ENCODE results near the gene NTSR1. TPM values are rescaled to one million over a fixed set of nuclear protein-coding genes. Genes with fewer than 3 reads are reported as not detected.

NTSR1 gene
- total RNA-seq, 1 experiment from 2014 or later = 7.8 TPM

GRCh38 chr20:62762376-62762775, 53.7 kb downstream of the NTSR1 start:
- TF ChIP-seq EZH2 (IDR thresholded peaks at IDR 0.05; ENCODE audit: low read length, unreplicated experiment) = no peak
- no peak for TF ChIP-seq EZH2phosphoT487 (IDR thresholded peaks at IDR 0.05; ENCODE audit: borderline replicate concordance, low read length)
- no peak for TF ChIP-seq CTCF (conservative IDR thresholded peaks at IDR 0.05; ENCODE audit: low read depth, low read length)
- no peak for ATAC-seq
- no peaks in the 10 kb centered on the region for H3F3A ChIP-seq (ENCODE audit: low read length, unreplicated experiment)
- ChIA-PET CTCF (no interaction called here), POLR2A (ENCODE audit: unreplicated experiment) (no interaction called here)
- H3K36me3 ChIP-seq (ENCODE audit: low read depth, low read length) = no peaks in the 10 kb centered on the region
- intact Hi-C loops (cut with micrococcal nuclease) = no loop called here
- no peaks in the 10 kb centered on the region for H3K9me3 ChIP-seq (ENCODE audit: low read length)
- 0 out of 2 replicates have a peak, but pooled peaks cover 4% of the 10 kb centered on the region for H3K27me3 ChIP-seq (ENCODE audit: low read length)
- no TSS peak for BruUV-seq (replicated peaks)
- no peaks in the 10 kb centered on the region for H4K20me1 ChIP-seq (ENCODE audit: low read length)
- H3K27ac ChIP-seq (ENCODE audit: low read length) = no peak overlapping the region
- peaks cover 7% of the 10 kb centered on the region for H3K4me1 ChIP-seq (ENCODE audit: insufficient read depth, low read length)
- no peak overlapping the region for H3K4me3 ChIP-seq (ENCODE audit: low read length)
- H3K9me2 ChIP-seq (replicated peaks; ENCODE audit: low read length) = no peaks in the 10 kb centered on the region
- DNase-seq = no peak
- H3K4me2 ChIP-seq (ENCODE audit: low read length) = no peak overlapping the region
- no peak overlapping the region for H2AFZ ChIP-seq (ENCODE audit: low read length)
- H3K79me2 ChIP-seq (ENCODE audit: low read length) = no peaks in the 10 kb centered on the region
- no peak overlapping the region for H3K9ac ChIP-seq (ENCODE audit: low read length)

- TF ChIP-seq EZH2phosphoT487 (IDR thresholded peaks at IDR 0.05; ENCODE audit: borderline replicate concordance, low read length) (no peak), CTCF (conservative IDR thresholded peaks at IDR 0.05; ENCODE audit: low read depth, low read length) (no peak), EZH2 (IDR thresholded peaks at IDR 0.05; ENCODE audit: low read length, unreplicated experiment) (no peak)
- no peak overlapping the region for H3K4me2 ChIP-seq (ENCODE audit: low read length)
- H3K9ac ChIP-seq (ENCODE audit: low read length) = no peak overlapping the region
- no peak for DNase-seq
- ChIA-PET CTCF (no interaction called here), POLR2A (ENCODE audit: unreplicated experiment) (no interaction called here)
- no peak overlapping the region for H3K4me3 ChIP-seq (ENCODE audit: low read length)
- H3K79me2 ChIP-seq (ENCODE audit: low read length) = no peaks in the 10 kb centered on the region
- H2AFZ ChIP-seq (ENCODE audit: low read length) = no peak overlapping the region
- 0 out of 2 replicates have a peak, but pooled peaks cover 4% of the 10 kb centered on the region for H3K27me3 ChIP-seq (ENCODE audit: low read length)
- no peaks in the 10 kb centered on the region for H3K9me3 ChIP-seq (ENCODE audit: low read length)
- H3K36me3 ChIP-seq (ENCODE audit: low read depth, low read length) = no peaks in the 10 kb centered on the region
- H3K27ac ChIP-seq (ENCODE audit: low read length) = no peak overlapping the region
- H4K20me1 ChIP-seq (ENCODE audit: low read length) = no peaks in the 10 kb centered on the region
- intact Hi-C loops (cut with micrococcal nuclease) = no loop called here
- H3K9me2 ChIP-seq (replicated peaks; ENCODE audit: low read length) = no peaks in the 10 kb centered on the region
- BruUV-seq (replicated peaks) = no TSS peak
- ATAC-seq = no peak
- H3K4me1 ChIP-seq (ENCODE audit: insufficient read depth, low read length) = peaks cover 7% of the 10 kb centered on the region
- H3F3A ChIP-seq (ENCODE audit: low read length, unreplicated experiment) = no peaks in the 10 kb centered on the region
Measured at GRCh38 chr20:62762801-62763368, 54.2 kb downstream of the NTSR1 start.

GRCh38 chr20:62763404-62763803, 54.8 kb downstream of the NTSR1 start:
- DNase-seq = no peak
- no peak overlapping the region for H3K4me2 ChIP-seq (ENCODE audit: low read length)
- no peaks in the 10 kb centered on the region for H3F3A ChIP-seq (ENCODE audit: low read length, unreplicated experiment)
- intact Hi-C loops (cut with micrococcal nuclease) = no loop called here
- TF ChIP-seq EZH2 (IDR thresholded peaks at IDR 0.05; ENCODE audit: low read length, unreplicated experiment) (no peak), EZH2phosphoT487 (IDR thresholded peaks at IDR 0.05; ENCODE audit: borderline replicate concordance, low read length) (no peak), CTCF (conservative IDR thresholded peaks at IDR 0.05; ENCODE audit: low read depth, low read length) (no peak)
- ATAC-seq = no peak
- no peaks in the 10 kb centered on the region for H3K9me2 ChIP-seq (replicated peaks; ENCODE audit: low read length)
- no peak overlapping the region for H2AFZ ChIP-seq (ENCODE audit: low read length)
- ChIA-PET POLR2A (ENCODE audit: unreplicated experiment) (interaction anchor here (0.6 kb wide), 1 partner anchor 52 kb away, joined by 6 read pairs; no protein-coding TSS in a partner anchor), CTCF (no interaction called here)
- no peaks in the 10 kb centered on the region for H3K79me2 ChIP-seq (ENCODE audit: low read length)
- no peak overlapping the region for H3K4me3 ChIP-seq (ENCODE audit: low read length)
- H3K27ac ChIP-seq (ENCODE audit: low read length) = no peak overlapping the region
- no peaks in the 10 kb centered on the region for H4K20me1 ChIP-seq (ENCODE audit: low read length)
- no TSS peak for BruUV-seq (replicated peaks)
- H3K9ac ChIP-seq (ENCODE audit: low read length) = no peak overlapping the region
- peaks cover 7% of the 10 kb centered on the region for H3K4me1 ChIP-seq (ENCODE audit: insufficient read depth, low read length)
- 0 out of 2 replicates have a peak, but pooled peaks cover 4% of the 10 kb centered on the region for H3K27me3 ChIP-seq (ENCODE audit: low read length)
- H3K9me3 ChIP-seq (ENCODE audit: low read length) = no peaks in the 10 kb centered on the region
- no peaks in the 10 kb centered on the region for H3K36me3 ChIP-seq (ENCODE audit: low read depth, low read length)
